ENCODE data around the gene IDH3A.

The IDH3A gene

GRCh38 chr15:78149068-78149804 lies at the start of gene IDH3A:
TSS of gene IDH3A (plus strand) at chr15:78149362. CDS start at chr15:78149404, 42 bp downstream.
- DNase-seq = peak; percentile 94 to 98

- no peak for DNase-seq
Observed at GRCh38 chr15:78100886-78101285, 48.3 kb upstream of the IDH3A start.

- DNase-seq = no peak
Observed at GRCh38 chr15:78101423-78102105, 47.6 kb upstream of the IDH3A start.

GRCh38 chr15:78102211-78102610 lies 47.0 kb upstream of the IDH3A start:
- no peak for DNase-seq

GRCh38 chr15:78102741-78103140 lies 46.4 kb upstream of the IDH3A start:
- no peak for DNase-seq

- no peak for DNase-seq
Observed at GRCh38 chr15:78103406-78104118, 45.6 kb upstream of the IDH3A start.

GRCh38 chr15:78104119-78104479 lies 45.1 kb upstream of the IDH3A start:
- no peak for DNase-seq

GRCh38 chr15:78104566-78105475 lies 44.3 kb upstream of the IDH3A start:
- no peak for DNase-seq

GRCh38 chr15:78105476-78106241 lies 43.5 kb upstream of the IDH3A start:
- DNase-seq = no peak

- no peak for DNase-seq
Observed at GRCh38 chr15:78107471-78107870, 41.7 kb upstream of the IDH3A start.

GRCh38 chr15:78108300-78109084 lies 40.7 kb upstream of the IDH3A start:
- DNase-seq = peak; percentile 28 to 74

- DNase-seq = no peak
Observed at GRCh38 chr15:78109156-78109555, 40.0 kb upstream of the IDH3A start.

- no peak for DNase-seq
Observed at GRCh38 chr15:78110096-78110495, 39.1 kb upstream of the IDH3A start.

- no peak for DNase-seq
Observed at GRCh38 chr15:78110916-78111475, 38.2 kb upstream of the IDH3A start.

GRCh38 chr15:78111788-78112187 lies 37.4 kb upstream of the IDH3A start:
- DNase-seq = no peak

- DNase-seq = no peak
Observed at GRCh38 chr15:78112551-78112950, 36.6 kb upstream of the IDH3A start.

GRCh38 chr15:78120523-78120922 lies 28.6 kb upstream of the IDH3A start:
- DNase-seq = no peak

- no peak for DNase-seq
Observed at GRCh38 chr15:78125267-78125666, 23.9 kb upstream of the IDH3A start.

- no peak for DNase-seq
Observed at GRCh38 chr15:78127882-78128281, 21.3 kb upstream of the IDH3A start.

- no peak for DNase-seq
Observed at GRCh38 chr15:78129077-78129750, 19.9 kb upstream of the IDH3A start.

All from hippocampal formation (tissue), 2 donors.